CD1c-positive myeloid dendritic cell (primary cell): ENCODE results near the gene CD200R1L.

Experiments
- DNase-seq: peaks from one replicate; pipeline ENCODE4 v3.0.0-alpha.2; 2016; ENCODE audit errors: extremely low spot score

The CD200R1L gene

GRCh38 chr3:112791736-112792135 lies 54.9 kb downstream of the CD200R1L start:
- peak; percentile 39 for DNase-seq

GRCh38 chr3:112789787-112790186 lies 56.9 kb downstream of the CD200R1L start:
- DNase-seq = no peak

- DNase-seq = no peak
Measured at GRCh38 chr3:112786881-112787579, 59.6 kb downstream of the CD200R1L start.

GRCh38 chr3:112786002-112786590 lies 60.6 kb downstream of the CD200R1L start:
- DNase-seq = no peak

GRCh38 chr3:112785321-112786001 lies 61.2 kb downstream of the CD200R1L start:
- no peak for DNase-seq

GRCh38 chr3:112782491-112782890 lies 64.2 kb downstream of the CD200R1L start:
- DNase-seq = peak; percentile 67

GRCh38 chr3:112781599-112781998 lies 65.1 kb downstream of the CD200R1L start:
- DNase-seq = no peak

- DNase-seq = peak; percentile 59
Measured at GRCh38 chr3:112779558-112780480, 66.8 kb downstream of the CD200R1L start.

GRCh38 chr3:112779011-112779410 lies 67.7 kb downstream of the CD200R1L start:
- DNase-seq = no peak

GRCh38 chr3:112778353-112778948 lies 68.2 kb downstream of the CD200R1L start:
- DNase-seq = peak; percentile 62

GRCh38 chr3:112777811-112778210 lies 68.9 kb downstream of the CD200R1L start:
- DNase-seq = peak; percentile 74

- DNase-seq = no peak
Measured at GRCh38 chr3:112776836-112777235, 69.8 kb downstream of the CD200R1L start.

GRCh38 chr3:112776000-112776399 lies 70.7 kb downstream of the CD200R1L start:
- DNase-seq = peak; percentile 34

GRCh38 chr3:112775011-112775742 lies 71.5 kb downstream of the CD200R1L start:
- no peak for DNase-seq

GRCh38 chr3:112774293-112774926 lies 72.3 kb downstream of the CD200R1L start:
- DNase-seq = no peak

GRCh38 chr3:112773864-112774263 lies 72.8 kb downstream of the CD200R1L start:
- DNase-seq = no peak

- DNase-seq = no peak
Measured at GRCh38 chr3:112770951-112771350, 75.7 kb downstream of the CD200R1L start.

- DNase-seq = peak; percentile 87
Measured at GRCh38 chr3:112770032-112770626, 76.5 kb downstream of the CD200R1L start.

GRCh38 chr3:112769286-112769978 lies 77.2 kb downstream of the CD200R1L start:
- no peak for DNase-seq
